GM10266 (cell line): ENCODE data around the gene RANBP3L.

Experiments used
- DNase-seq: peaks from one replicate; pipeline ENCODE4 v3.0.0; 2012; ENCODE audit errors: extremely low spot score
- CTCF ChIP-seq: IDR thresholded peaks from 2 replicates; pipeline ENCODE4 v1.5.1; 2012; ENCODE audit warnings: mild to moderate bottlenecking, low read depth; ENCODE audit not compliant: control insufficient read depth, insufficient read depth; ENCODE audit errors: missing control alignments

Gene RANBP3L

GRCh38 chr5:36323926-36324781, 22.5 kb upstream of the RANBP3L start:
- DNase-seq = no peak

GRCh38 chr5:36312953-36313672, 11.4 kb upstream of the RANBP3L start:
- no peak for TF ChIP-seq CTCF

More at GRCh38 chr5:36323926-36324781, 22.5 kb upstream of the RANBP3L start:
- TF ChIP-seq CTCF = no peak

GRCh38 chr5:36311956-36312355, 10.3 kb upstream of the RANBP3L start:
- no peak for DNase-seq
- TF ChIP-seq CTCF = no peak

More at GRCh38 chr5:36312953-36313672, 11.4 kb upstream of the RANBP3L start:
- DNase-seq = no peak

- no peak for DNase-seq
- no peak for TF ChIP-seq CTCF
Observed at GRCh38 chr5:36310138-36310537, 8.4 kb upstream of the RANBP3L start.

GRCh38 chr5:36305571-36306326, 4.0 kb upstream of the RANBP3L start:
- TF ChIP-seq CTCF = peak; percentile 71
- DNase-seq = peak; percentile 35

GRCh38 chr5:36304095-36304805, 2.5 kb upstream of the RANBP3L start:
- no peak for DNase-seq
- TF ChIP-seq CTCF = no peak
